Left hindlimb (tissue), 1 donor: ENCODE data around the gene MRPL21.

Experiments used
- DNase-seq: peaks from one replicate; pipeline ENCODE4 v3.0.0-alpha.2; 2018

MRPL21 gene

DNA sequence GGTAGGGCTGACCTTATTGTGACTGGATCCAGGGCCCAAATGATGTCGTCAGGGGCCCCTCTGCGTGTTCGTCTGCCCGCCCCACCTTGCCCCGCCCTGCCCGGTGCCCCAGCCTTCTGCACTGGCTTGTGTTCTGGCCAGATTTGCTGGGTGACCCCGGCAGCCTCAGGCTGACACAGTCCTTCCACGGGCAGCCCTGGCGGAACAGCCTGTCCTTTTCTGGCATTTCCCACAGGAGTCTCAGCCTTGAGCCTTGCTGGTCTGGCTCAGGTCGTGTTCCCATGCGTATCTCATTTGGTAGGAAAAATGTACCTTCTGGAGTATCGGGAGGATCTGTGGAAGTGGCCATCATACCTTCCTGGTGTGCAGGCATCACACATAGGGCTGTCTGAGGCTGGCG, 31.0 kb upstream of the MRPL21 start:
- DNase-seq = no peak

DNA sequence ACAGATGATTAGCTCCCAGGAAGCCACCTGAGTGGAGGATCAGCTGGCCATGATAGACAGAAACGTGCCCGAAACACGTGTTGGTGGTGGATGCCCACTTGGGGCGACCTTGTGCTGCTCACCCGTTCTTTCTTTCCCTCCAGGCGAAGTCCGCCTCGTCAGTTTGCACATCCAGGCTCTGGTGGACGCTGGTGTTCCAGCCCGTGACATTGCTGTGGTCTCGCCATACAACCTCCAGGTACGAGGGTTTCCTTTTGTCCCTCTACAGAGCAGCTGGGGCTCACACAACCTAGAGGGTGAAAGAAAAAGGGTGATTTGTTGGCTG, 30.7 kb upstream of the MRPL21 start:
- no peak for DNase-seq

- DNase-seq = no peak
These were observed 30.1 kb upstream of the MRPL21 start for GRCh38 chr11:68933605-68934320.

DNA sequence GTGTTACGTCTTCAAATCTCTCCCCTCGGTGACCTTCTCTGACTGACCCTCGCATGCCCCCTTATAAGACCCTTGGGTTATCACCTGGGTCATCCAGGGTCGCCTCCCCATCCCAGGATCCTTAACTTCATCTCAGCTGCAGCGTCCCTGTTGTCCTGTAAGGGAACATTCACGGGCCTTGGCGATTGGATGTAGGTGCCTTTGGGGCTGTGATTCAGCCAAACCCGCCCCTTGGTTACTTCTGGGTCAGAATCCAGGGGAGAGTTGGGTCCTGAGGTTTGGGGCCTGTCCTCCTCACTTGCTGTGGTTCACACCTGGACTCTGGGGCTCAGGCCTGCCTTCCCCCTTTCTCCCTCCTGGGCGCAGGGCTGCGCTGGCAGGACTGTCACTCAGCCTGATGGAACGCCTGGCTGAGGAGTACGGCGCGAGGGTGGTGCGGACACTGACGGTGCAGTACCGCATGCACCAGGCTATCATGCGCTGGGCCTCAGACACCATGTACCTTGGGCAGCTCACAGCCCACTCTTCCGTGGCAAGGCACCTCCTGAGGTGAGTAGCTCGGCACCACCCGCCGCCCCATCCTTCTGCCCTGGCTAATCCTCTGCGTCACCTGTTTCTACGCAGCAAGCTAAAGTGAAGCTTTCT, 29.4 kb upstream of the MRPL21 start:
- DNase-seq = no peak

DNA sequence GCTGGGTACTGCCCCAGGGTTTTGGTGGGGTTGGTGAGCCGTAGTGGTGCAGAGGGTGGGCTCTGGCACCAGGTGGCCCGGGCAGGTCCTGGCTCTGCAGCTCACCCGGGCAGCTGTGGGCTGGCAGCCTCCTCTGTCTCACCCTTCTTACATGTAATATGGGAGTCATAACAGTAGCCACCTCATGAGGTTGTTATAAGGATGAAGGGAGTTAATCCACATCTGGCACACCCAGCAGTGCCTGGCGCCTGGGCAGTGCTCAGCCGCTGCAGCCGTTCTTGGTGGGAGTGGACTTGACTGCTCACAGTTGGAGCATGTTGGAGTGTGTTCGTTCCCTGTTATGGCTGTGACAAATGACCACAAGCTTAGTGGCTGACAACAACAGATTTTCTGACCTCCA, 28.7 kb upstream of the MRPL21 start:
- DNase-seq = no peak

- no peak for DNase-seq
These were observed 28.3 kb upstream of the MRPL21 start for GRCh38 chr11:68931911-68932310.

DNA sequence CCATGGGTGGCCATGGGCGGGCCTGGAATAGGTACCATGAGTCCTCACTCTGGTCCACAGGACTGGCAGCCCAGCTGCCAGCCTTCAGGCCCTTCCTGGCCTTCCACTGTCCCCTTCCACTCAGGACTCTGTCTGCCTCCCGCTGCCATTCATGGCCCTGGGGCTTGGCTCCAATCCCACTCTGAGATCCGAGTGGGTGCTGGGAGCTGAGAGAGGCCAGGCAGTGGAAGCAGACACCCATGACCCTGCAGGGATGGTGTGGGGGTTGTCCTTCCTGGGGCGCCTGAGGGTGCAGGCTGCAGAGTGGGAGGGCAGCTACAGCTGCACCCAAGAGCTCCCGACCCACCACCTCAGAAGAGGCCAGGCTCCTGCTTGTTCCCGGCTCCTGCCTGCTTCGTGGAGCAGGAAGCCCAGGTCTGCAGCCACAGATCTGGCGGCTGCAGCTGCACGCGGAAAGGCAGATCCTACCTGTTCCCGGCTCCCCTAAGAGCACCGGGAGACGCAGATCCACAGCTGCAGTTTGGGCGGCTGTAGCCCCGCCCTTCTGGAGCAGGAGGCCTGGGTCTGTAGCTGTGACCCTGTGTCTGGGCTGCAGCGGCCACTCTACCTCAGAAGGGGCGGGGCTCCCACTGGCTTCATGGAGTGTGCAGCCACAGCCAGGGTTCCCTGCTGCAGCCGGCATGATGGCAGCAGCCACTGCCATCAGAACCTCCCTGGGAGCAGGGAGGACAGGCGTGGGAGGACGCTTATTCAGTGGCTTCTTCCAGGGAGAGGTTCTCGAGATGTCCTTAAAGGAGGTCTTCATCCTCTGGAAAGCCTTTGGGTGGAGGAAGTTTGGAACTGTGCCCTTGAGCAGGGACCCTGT, 27.6 kb upstream of the MRPL21 start:
- no peak for DNase-seq

DNA sequence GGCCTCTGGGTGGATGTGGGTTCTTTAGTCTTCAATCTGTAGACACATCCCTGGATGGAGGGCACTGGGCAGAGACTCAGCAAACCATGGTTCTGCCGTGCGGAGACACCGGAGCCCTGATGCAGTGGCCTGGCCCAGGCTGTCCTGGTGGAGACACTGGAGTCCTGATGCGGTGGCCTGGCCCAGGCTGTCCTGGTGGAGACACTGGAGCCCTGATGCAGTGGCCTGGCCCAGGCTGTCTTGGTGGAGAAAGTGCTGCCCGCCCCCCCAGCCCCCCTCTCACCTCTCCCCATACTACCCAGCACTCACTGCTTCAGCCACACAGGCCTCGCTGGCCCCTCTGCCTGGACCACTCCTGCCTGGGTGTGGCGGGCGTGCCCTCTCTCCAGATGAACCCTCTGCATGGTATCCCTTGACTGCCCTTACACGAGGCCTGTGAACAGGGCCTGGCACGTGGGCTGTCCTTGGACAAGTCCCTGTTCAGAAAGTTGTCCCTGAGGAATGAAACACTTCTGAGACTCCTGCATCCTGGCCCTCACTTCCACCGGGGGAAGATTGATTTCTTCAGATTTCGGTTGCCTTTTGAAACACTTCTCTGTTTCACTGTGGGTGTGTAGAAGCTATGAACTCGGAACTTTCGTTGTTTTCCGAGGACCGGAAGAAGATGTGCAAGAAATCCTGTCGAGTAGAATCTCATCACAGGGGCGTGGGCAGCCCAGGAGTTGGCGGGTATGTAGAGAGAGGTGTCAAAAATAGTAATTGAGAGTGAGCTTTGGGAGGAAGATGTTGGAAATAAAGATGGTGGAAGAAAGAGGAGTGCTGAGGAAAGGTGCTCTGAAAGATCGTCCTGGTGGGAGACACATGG, 26.3 kb upstream of the MRPL21 start:
- DNase-seq = no peak

GRCh38 chr11:68929135-68929534, 25.5 kb upstream of the MRPL21 start:
- DNase-seq = no peak

- DNase-seq = no peak
These were observed 24.7 kb upstream of the MRPL21 start for GRCh38 chr11:68928136-68928880.

GRCh38 chr11:68927280-68928135, 23.9 kb upstream of the MRPL21 start:
- DNase-seq = no peak

DNA sequence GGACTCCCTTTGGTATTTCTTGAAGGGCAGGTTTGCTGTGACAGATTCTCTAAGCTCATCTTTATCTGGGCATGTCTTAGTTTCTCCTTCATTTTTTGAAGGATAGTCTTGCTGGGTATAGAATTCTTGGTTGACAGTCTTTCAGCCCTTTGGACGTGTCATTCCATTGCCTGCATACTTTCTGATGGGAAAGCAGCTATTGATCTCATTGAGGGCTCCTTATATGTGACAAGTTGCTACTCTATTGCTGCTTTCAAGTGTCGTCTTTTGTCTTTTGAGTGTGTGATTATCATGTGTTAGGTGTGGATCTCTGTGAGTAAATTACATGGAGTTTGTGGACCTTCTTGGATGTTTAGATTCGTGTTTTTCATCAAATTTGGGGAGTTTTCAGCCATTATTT, 22.0 kb upstream of the MRPL21 start:
- no peak for DNase-seq

GRCh38 chr11:68924073-68924925, 20.7 kb upstream of the MRPL21 start:
- DNase-seq = no peak

GRCh38 chr11:68923614-68924013, 20.0 kb upstream of the MRPL21 start:
- no peak for DNase-seq

GRCh38 chr11:68916439-68916838, 12.8 kb upstream of the MRPL21 start:
- no peak for DNase-seq

DNA sequence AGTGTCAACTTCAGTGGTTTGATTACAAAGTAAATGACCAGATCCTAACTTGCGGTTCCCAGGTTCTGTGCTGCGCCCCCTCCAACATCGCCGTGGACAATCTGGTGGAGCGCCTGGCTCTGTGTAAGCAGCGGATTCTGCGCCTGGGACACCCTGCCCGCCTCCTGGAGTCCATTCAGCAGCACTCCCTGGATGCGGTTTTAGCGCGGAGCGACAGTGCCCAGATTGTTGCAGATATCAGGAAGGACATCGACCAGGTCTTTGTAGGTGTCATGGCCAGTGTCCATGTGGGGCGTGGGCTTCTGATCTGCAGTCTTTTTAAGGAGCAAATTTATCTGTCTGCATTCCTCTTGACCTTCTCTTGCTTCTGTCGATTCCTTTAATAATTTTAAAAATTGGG, 11.1 kb upstream of the MRPL21 start:
- DNase-seq = no peak

DNA sequence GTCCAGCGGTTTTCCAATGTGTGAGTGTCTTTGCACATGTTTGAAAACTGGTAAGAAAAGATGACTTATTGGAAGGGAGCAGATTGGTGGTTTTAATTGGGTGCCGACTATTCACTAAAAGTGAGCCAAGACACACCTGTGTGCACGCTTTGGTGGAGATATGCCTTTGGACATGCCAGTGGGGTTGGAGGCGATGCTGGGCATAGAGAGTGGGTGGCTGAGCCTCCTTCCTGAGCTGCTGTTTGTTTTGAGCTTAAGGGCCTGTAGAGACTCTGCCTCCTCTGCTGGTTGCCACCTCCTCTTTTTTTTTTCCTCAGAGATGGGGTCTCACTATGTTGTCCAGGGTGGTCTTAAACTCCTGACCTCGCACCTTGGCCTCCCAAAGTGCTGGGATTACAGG, 9.6 kb upstream of the MRPL21 start:
- DNase-seq = no peak

- DNase-seq = no peak
These were observed 8.6 kb upstream of the MRPL21 start for GRCh38 chr11:68912254-68912653.

DNA sequence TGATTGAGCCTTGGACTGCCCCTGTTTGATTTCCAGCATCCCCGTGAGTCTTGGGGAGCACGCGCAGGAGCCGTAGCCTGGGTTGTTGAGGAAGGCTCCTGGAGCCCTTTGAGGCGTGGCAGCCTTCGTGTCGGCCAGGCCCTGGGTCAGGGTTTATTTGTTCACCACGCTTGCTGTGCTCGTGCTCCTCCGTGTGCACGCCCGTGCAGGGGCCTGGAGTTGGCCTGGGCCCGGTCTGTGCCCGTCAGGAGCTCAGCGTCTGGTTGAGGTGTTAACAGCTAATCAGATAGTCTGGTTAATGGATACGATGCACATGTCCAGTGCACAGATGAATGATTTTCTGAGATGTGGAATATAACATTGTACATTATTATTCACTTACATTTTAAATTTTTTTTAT, 8.1 kb upstream of the MRPL21 start:
- DNase-seq = no peak

GRCh38 chr11:68910965-68911364, 7.3 kb upstream of the MRPL21 start:
- DNase-seq = no peak
